Measurements from ENCODE around the gene TPM1. TPM values are rescaled to one million over a fixed set of nuclear protein-coding genes. Genes with fewer than 3 reads are reported as not detected.

TPM1 gene
- total RNA-seq, 1 experiment from 2014 or later: 22.5 TPM

DNA sequence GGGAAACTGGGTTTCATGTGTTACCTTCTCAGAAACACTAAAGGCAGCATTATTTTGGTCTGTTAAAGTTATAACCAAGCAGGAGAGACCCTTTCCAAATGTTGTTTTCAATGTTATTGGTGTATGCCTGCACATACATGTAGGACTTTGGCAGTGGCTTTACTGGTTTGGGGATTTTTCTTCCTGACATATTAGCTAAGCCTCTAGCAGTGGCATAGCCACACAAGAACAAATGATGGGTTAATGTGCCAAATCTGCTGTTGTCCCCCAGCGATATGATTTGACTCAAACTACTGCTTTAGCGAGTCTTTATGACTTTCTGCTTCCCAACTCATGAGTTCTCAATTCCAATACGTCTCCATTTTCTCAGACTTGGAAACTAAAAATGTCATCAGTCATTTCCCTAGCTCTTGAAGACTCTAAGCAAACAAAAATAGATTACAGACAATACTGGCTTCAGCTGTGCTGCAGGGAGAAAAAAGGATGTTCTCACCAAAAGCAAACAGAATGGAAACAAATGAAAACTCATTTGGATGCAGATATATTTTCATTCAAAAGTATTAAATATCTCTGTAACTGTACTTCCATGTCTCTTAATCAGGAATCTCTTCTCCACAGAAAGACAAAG lies 29.6 kb downstream of the TPM1 start:
- DNase-seq (ENCODE audit: low read depth, low spot score): no peak
- ATAC-seq: no peak
- TF ChIP-seq ZFX (IDR thresholded peaks at IDR 0.05): no peak
- TF ChIP-seq RAD21 (IDR thresholded peaks at IDR 0.05; ENCODE audit: low read depth): no peak
- TF ChIP-seq, protein P1, sequence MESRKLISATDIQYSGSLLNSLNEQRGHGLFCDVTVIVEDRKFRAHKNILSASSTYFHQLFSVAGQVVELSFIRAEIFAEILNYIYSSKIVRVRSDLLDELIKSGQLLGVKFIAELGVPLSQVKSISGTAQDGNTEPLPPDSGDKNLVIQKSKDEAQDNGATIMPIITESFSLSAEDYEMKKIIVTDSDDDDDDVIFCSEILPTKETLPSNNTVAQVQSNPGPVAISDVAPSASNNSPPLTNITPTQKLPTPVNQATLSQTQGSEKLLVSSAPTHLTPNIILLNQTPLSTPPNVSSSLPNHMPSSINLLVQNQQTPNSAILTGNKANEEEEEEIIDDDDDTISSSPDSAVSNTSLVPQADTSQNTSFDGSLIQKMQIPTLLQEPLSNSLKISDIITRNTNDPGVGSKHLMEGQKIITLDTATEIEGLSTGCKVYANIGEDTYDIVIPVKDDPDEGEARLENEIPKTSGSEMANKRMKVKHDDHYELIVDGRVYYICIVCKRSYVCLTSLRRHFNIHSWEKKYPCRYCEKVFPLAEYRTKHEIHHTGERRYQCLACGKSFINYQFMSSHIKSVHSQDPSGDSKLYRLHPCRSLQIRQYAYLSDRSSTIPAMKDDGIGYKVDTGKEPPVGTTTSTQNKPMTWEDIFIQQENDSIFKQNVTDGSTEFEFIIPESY (IDR thresholded peaks at IDR 0.05; ENCODE audit: extremely low read depth, insufficient replicate concordance, low read length): no peak
- TF ChIP-seq TCF7L2 (IDR thresholded peaks at IDR 0.05; ENCODE audit: borderline replicate concordance, extremely low read depth, insufficient read depth, insufficient read length): no peak
- TF ChIP-seq MAX (IDR thresholded peaks at IDR 0.05): no peak
- TF ChIP-seq ELF1 (IDR thresholded peaks at IDR 0.05; ENCODE audit: borderline replicate concordance, low read depth): no peak
- TF ChIP-seq JUND (IDR thresholded peaks at IDR 0.05): no peak
- TF ChIP-seq EGR1 (IDR thresholded peaks at IDR 0.05; ENCODE audit: low read depth): no peak
- TF ChIP-seq EZH2 (IDR thresholded peaks at IDR 0.05): no peak
- no peak for TF ChIP-seq FOSL1 (IDR thresholded peaks at IDR 0.05; ENCODE audit: low read depth)
- TF ChIP-seq EZH2phosphoT487 (IDR thresholded peaks at IDR 0.05; ENCODE audit: borderline replicate concordance): no peak
- ChIA-PET POLR2A (no interaction called here), CTCF (interaction anchor here (1.5 kb wide), 1 partner anchor 24 kb away, joined by 4 read pairs; no protein-coding TSS in a partner anchor), RAD21 (ENCODE audit: low non-redundant PET in 1 of 2, low total read pairs in 2 of 2, uncharacterized antibody in 2 of 2, unreplicated experiment in 2 of 2) (no interaction called here)
- H3K27me3 ChIP-seq (ENCODE audit: insufficient read depth, low read length): no peaks in the 10 kb centered on the region
- no peaks in the 10 kb centered on the region for H3K9me2 ChIP-seq (ENCODE audit: insufficient read depth)
- H3K4me3 ChIP-seq (replicated peaks in 1 of 2; ENCODE audit: low read depth in 1 of 2, low read length in 2 of 2): no peak overlapping the region
- no peaks in the 10 kb centered on the region for H4K20me1 ChIP-seq (ENCODE audit: insufficient read depth)
- no peaks in the 10 kb centered on the region for H3K79me2 ChIP-seq (ENCODE audit: insufficient read depth, low read length)
- no peak overlapping the region for H3K4me2 ChIP-seq (ENCODE audit: low read length)
- H3K4me1 ChIP-seq (ENCODE audit: control insufficient read depth in 1 of 2, insufficient read depth in 2 of 2, low read length in 2 of 2): no peaks in the 10 kb centered on the region
- intact Hi-C loops (cut with micrococcal nuclease): no loop called here
- H3K27ac ChIP-seq (ENCODE audit: low read depth, low read length): no peak overlapping the region
- BruUV-seq (replicated peaks): no TSS peak
- H3K9me3 ChIP-seq (ENCODE audit: control insufficient read depth in 1 of 2, insufficient read depth in 1 of 2, low read depth in 1 of 2, low read length in 2 of 2): no peaks in the 10 kb centered on the region
- H2AFZ ChIP-seq (ENCODE audit: low read depth, low read length, poor library complexity, severe bottlenecking): no peak overlapping the region
- no peaks in the 10 kb centered on the region for H3K36me3 ChIP-seq (ENCODE audit: control insufficient read depth in 1 of 2, insufficient read depth in 2 of 2, low read length in 2 of 2)
- H3K9ac ChIP-seq (ENCODE audit: low read length): no peak overlapping the region

Measured in HCT116 (cell line).